ENCODE data around the gene RFXAP.

Gene RFXAP

DNA sequence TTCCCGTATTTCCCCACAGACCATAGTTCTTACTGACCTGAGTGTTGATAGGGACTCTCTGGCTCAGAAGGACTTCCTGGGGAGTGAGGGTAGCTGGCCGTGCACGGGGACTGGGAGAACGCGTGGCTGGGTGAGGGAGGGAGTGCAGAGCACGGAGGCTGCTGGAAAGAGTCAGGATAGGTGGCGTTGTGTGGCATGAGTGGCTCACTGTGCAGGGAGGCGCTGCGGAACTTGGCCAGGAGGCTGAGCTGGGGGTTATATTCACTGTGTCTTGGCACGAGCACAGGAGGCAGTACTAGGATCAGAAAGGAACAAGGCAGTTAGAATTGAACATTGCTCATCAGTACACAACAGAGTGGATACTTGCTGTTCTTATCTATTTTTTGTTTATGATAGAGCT is 53.6 kb downstream of the RFXAP start:
- H3K36me3 Mint-ChIP-seq = no peaks in the 10 kb centered on the region
- H3K27me3 Mint-ChIP-seq = peaks cover 20% of the 10 kb centered on the region
- no peak overlapping the region for H3K4me3 Mint-ChIP-seq
- no peaks in the 10 kb centered on the region for H3K4me1 Mint-ChIP-seq
- no peaks in the 10 kb centered on the region for H3K9me3 Mint-ChIP-seq
- ATAC-seq = no peak
- no peak overlapping the region for H3K27ac Mint-ChIP-seq

DNA sequence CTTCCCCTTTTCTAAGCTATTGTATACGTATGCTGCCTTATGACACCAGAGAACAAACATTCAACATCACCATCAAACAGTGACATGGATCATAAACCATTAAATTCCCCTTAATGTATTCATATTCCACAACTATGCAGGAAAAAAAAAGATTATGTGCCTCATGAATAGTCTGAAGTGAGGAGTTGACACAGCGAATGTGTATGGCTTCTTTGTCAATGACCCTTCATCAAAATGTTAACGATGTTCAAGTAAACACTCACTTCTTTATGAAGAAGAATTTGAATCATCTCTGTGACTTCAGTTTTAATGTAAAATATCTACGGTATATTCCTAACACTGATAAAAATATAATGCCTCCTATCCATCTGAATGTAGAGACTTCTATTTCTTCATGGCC is 56.4 kb downstream of the RFXAP start:
- H3K36me3 Mint-ChIP-seq = no peaks in the 10 kb centered on the region
- H3K4me3 Mint-ChIP-seq = no peak overlapping the region
- H3K27ac Mint-ChIP-seq = no peak overlapping the region
- peaks cover 9% of the 10 kb centered on the region for H3K27me3 Mint-ChIP-seq
- no peaks in the 10 kb centered on the region for H3K9me3 Mint-ChIP-seq
- ATAC-seq = no peak
- no peaks in the 10 kb centered on the region for H3K4me1 Mint-ChIP-seq

DNA sequence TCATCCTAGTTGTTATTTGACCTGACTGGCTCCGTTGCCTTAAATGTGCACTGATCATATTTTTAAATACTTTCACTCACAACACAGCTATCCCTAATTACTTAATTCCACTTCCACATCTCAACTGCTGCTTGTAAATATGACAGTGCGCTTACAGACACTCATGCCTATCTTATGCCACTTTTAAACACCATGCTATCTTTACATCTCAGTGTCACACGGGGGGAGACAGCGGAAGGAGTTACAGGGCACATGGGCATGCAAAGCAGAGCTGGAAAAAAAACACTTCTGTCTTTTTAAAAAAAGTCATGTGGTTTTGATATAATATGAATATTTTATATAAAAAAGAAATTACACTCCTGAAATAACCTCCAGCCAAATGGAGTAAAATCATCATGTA is 56.9 kb downstream of the RFXAP start:
- Mint-ChIP-seq H3K36me3 (no peaks in the 10 kb centered on the region), H3K27me3 (peaks cover 9% of the 10 kb centered on the region), H3K4me1 (no peaks in the 10 kb centered on the region), H3K27ac (no peak overlapping the region), H3K4me3 (no peak overlapping the region), H3K9me3 (no peaks in the 10 kb centered on the region)
- no peak for ATAC-seq

All from stimulated activated memory B cell treated with anti-CD40 and anti-IgM and Interleukin-4, amounts not matched to agents 10 μg/mL and 1 μg/mL and 100 μg/mL, for 72 hours (primary cell).